HepG2 (cell line): ENCODE results near the gene OR1J2. TPM values are rescaled to one million over a fixed set of nuclear protein-coding genes. Genes with fewer than 3 reads are reported as not detected.

Source experiments
- CEBPB ChIP-seq: IDR thresholded peaks from 2 replicates; pipeline ENCODE4 v1.6.1; 2011; ENCODE audit warnings: low read depth, low read length, improper control_type of control experiment, borderline replicate concordance
- HNF1A ChIP-seq, 2 experiments: sonication (generic) in 1 of 2; formaldehyde crosslinking in 1 of 2; IDR thresholded peaks; 2 replicates each; pipeline versions ENCODE4 v1.4.0 to v1.6.1; 2016 to 2020; ENCODE audit warnings: borderline replicate concordance in 1 of 2, low read depth in 1 of 2, mild to moderate bottlenecking in 1 of 2, missing genetic modification reagents in 1 of 2
- IKZF1 ChIP-seq: fragments of 450-650 bp; IDR thresholded peaks from 2 replicates; pipeline ENCODE4 v1.7.1; 2016
- KLF16 ChIP-seq, 2 experiments: sonication (generic) in 1 of 2; formaldehyde crosslinking in 1 of 2; IDR thresholded peaks; 2 replicates each; pipeline versions ENCODE4 v1.6.1 to v1.8.0; 2016 to 2023; ENCODE audit warnings: missing genetic modification reagents in 2 of 2, missing compliant biosample characterization in 1 of 2
- NRL ChIP-seq: sonication (generic); formaldehyde crosslinking; IDR thresholded peaks from 2 replicates; pipeline ENCODE4 v1.5.0; 2020; ENCODE audit warnings: missing genetic modification reagents, mild to moderate bottlenecking, moderate library complexity, borderline replicate concordance
- PHF8 ChIP-seq: sonication (generic); formaldehyde crosslinking; IDR thresholded peaks from 2 replicates; pipeline ENCODE4 v1.5.0; 2020; ENCODE audit warnings: missing genetic modification reagents
- PITX1 ChIP-seq: sonication (generic); formaldehyde crosslinking; IDR thresholded peaks from 2 replicates; pipeline ENCODE4 v1.5.1; 2020; ENCODE audit warnings: mild to moderate bottlenecking, missing genetic modification reagents
- POLR2AphosphoS5 ChIP-seq: IDR thresholded peaks from 2 replicates; pipeline ENCODE4 v1.6.1; 2012; ENCODE audit warnings: low read depth, low read length
- SMC3 ChIP-seq: IDR thresholded peaks from 2 replicates; pipeline ENCODE4 v1.6.1; 2011; ENCODE audit warnings: low read length, improper control_type of control experiment
- SOX13 ChIP-seq, 3 experiments: fragments of 450-650 bp in 1 of 3; sonication (generic) in 1 of 3; formaldehyde crosslinking in 1 of 3; IDR thresholded peaks in 2 of 3; conservative IDR thresholded peaks in 1 of 3; 2 replicates each; pipeline versions ENCODE4 v1.5.0 to v1.6.1; 2016 to 2020; ENCODE audit warnings: antibody characterized with exemption in 1 of 3, mild to moderate bottlenecking in 1 of 3, missing compliant biosample characterization in 1 of 3, missing genetic modification reagents in 1 of 3, moderate library complexity in 1 of 3
- SOX6 ChIP-seq, 2 experiments: fragments of 450-650 bp in 1 of 2; sonication (generic) in 1 of 2; formaldehyde crosslinking in 1 of 2; IDR thresholded peaks; 2 replicates each; pipeline versions ENCODE4 v1.4.0 to v1.6.1; 2017 to 2020; ENCODE audit warnings: antibody characterized with exemption in 1 of 2, mild to moderate bottlenecking in 1 of 2, missing genetic modification reagents in 1 of 2
- TEAD2 ChIP-seq: sonication (generic); formaldehyde crosslinking; IDR thresholded peaks from 2 replicates; pipeline ENCODE4 v1.9.0; 2021; ENCODE audit warnings: missing genetic modification reagents
- THAP11 ChIP-seq: IDR thresholded peaks from 2 replicates; pipeline ENCODE4 v1.6.1; 2016; ENCODE audit warnings: missing biosample characterization, missing genetic modification reagents
- WIZ ChIP-seq: sonication (generic); formaldehyde crosslinking; IDR thresholded peaks from 2 replicates; pipeline ENCODE4 v1.5.1; 2020; ENCODE audit warnings: mild to moderate bottlenecking, missing genetic modification reagents
- ZBTB37 ChIP-seq: sonication (generic); formaldehyde crosslinking; IDR thresholded peaks from 2 replicates; pipeline ENCODE4 v1.4.0; 2020; ENCODE audit warnings: mild to moderate bottlenecking, missing genetic modification reagents
- ZBTB7A ChIP-seq: sonication (generic); formaldehyde crosslinking; IDR thresholded peaks from 2 replicates; pipeline ENCODE4 v1.8.0; 2022; ENCODE audit warnings: mild to moderate bottlenecking, missing genetic modification reagents
- ZNF136 ChIP-seq: sonication (generic); formaldehyde crosslinking; IDR thresholded peaks from 2 replicates; pipeline ENCODE4 v1.8.1; 2022; ENCODE audit warnings: low read depth, mild to moderate bottlenecking, moderate library complexity, missing genetic modification reagents
- ZNF230 ChIP-seq: sonication (generic); formaldehyde crosslinking; IDR thresholded peaks from 2 replicates; pipeline ENCODE4 v1.4.0; 2020; ENCODE audit warnings: mild to moderate bottlenecking, missing genetic modification reagents
- ZNF839 ChIP-seq: sonication (generic); formaldehyde crosslinking; IDR thresholded peaks from 2 replicates; pipeline ENCODE4 v1.4.0; 2020; ENCODE audit warnings: missing genetic modification reagents, mild to moderate bottlenecking, borderline replicate concordance
- ZSCAN20 ChIP-seq: sonication (generic); formaldehyde crosslinking; IDR thresholded peaks from 2 replicates; pipeline ENCODE4 v1.4.0; 2020; ENCODE audit warnings: missing genetic modification reagents, mild to moderate bottlenecking, borderline replicate concordance
- ZSCAN31 ChIP-seq: sonication (generic); formaldehyde crosslinking; IDR thresholded peaks from 2 replicates; pipeline ENCODE4 v1.5.0; 2020; ENCODE audit warnings: low read depth, mild to moderate bottlenecking, missing genetic modification reagents
- polyA plus RNA-seq, 8 experiments: library from polyadenylated mRNA; depleted of rRNA in 3 of 8; stranded (reverse) in 7 of 8; unstranded in 1 of 8; fragments of >200 nt; fragmentation: Illumina TruSeq in 4 of 8; extraction: Trizol in 4 of 8; gene quantifications; 2 replicates each; pipeline versions ENCODE4 v1.2.1 to v1.2.3, GENCODE V29; 2011 to 2016; ENCODE audit warnings: low read depth in 4 of 8, missing spikeins in 1 of 8, mixed read lengths in 1 of 8; ENCODE audit not compliant: insufficient read depth in 1 of 8
- total RNA-seq, 5 experiments: library from RNA; depleted of rRNA; stranded (reverse); fragments of >200 nt; fragmentation: Illumina TruSeq; extraction: Trizol; gene quantifications; 2 replicates each; pipeline ENCODE4 v1.2.3, GENCODE V29; 2016; ENCODE audit warnings: low read depth in 1 of 5
- TF ChIP-seq, protein P1 (sequence below): IDR thresholded peaks from 2 replicates; pipeline ENCODE4 v1.6.1; 2016; ENCODE audit warnings: low read depth, borderline replicate concordance

Gene OR1J2
- total and polyA plus RNA-seq, 2 of the 13 experiments (the other 11 are each of a cell fraction or from before 2014, with no cell fraction given) = not detected

GRCh38 chr9:122463828-122464632 is 46.6 kb upstream of the OR1J2 start (continued):
- TF ChIP-seq HNF1A (IDR thresholded peaks at IDR 0.05; ENCODE audit: low read depth) = no peak
- TF ChIP-seq HNF1A (CRISPR knock-in tag; IDR thresholded peaks at IDR 0.05; ENCODE audit: borderline replicate concordance) = 0 out of 2 replicates have a peak, but pooled peaks have one; percentile 16
- peak in 1 of 2 experiments; percentile 65; a peak in 2 of 4 replicates for TF ChIP-seq KLF16 (CRISPR knock-in tag; IDR thresholded peaks at IDR 0.05)
- TF ChIP-seq SOX6 (IDR thresholded peaks at IDR 0.05) = no peak
- no peak for TF ChIP-seq SOX6 (CRISPR knock-in tag; IDR thresholded peaks at IDR 0.05)
- TF ChIP-seq ZNF839 (CRISPR knock-in tag) = no peak
- TF ChIP-seq SMC3 = peak; percentile 70
- TF ChIP-seq PITX1 (CRISPR knock-in tag) = peak; percentile 82; the same call in 1 of the 2 replicates
- TF ChIP-seq PHF8 (CRISPR knock-in tag) = peak; percentile 39; the same call in 1 of the 2 replicates
- no peak for TF ChIP-seq ZNF230
- TF ChIP-seq ZSCAN20 = no peak
- TF ChIP-seq TEAD2 (CRISPR knock-in tag) = no peak
- TF ChIP-seq CEBPB = no peak
- TF ChIP-seq ZBTB37 (CRISPR knock-in tag) = no peak
- TF ChIP-seq ZSCAN31 (CRISPR knock-in tag) = no peak
- 0 out of 2 replicates have a peak, but pooled peaks have one; percentile 46 for TF ChIP-seq ZBTB7A
- peak; percentile 50 for TF ChIP-seq POLR2AphosphoS5
- TF ChIP-seq NRL (CRISPR knock-in tag) = 0 out of 2 replicates have a peak, but pooled peaks have one; percentile 32
- TF ChIP-seq, protein P1, sequence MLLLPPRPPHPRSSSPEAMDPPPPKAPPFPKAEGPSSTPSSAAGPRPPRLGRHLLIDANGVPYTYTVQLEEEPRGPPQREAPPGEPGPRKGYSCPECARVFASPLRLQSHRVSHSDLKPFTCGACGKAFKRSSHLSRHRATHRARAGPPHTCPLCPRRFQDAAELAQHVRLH (CRISPR knock-in tag) = peak; percentile 51; the same call in 1 of the 2 replicates
- TF ChIP-seq ZNF136 (CRISPR knock-in tag) = no peak
- TF ChIP-seq IKZF1 = no peak
- peak; percentile 74 for TF ChIP-seq THAP11 (CRISPR knock-in tag)
- TF ChIP-seq WIZ (CRISPR knock-in tag) = peak; percentile 65; the same call in 1 of the 2 replicates
- TF ChIP-seq SOX13 (IDR thresholded peaks at IDR 0.05) = no peak
- TF ChIP-seq SOX13 (CRISPR knock-in tag; conservative IDR thresholded peaks at IDR 0.05 in 1 of 2, IDR thresholded peaks at IDR 0.05 in 1 of 2) = peak in 1 of 2 experiments; percentile 37; a peak in 1 of 4 replicates
